Measurements from ENCODE around the gene AKR1A1. TPM values are rescaled to one million over a fixed set of nuclear protein-coding genes. Genes with fewer than 3 reads are reported as not detected.

The AKR1A1 gene
- total and polyA plus RNA-seq, 11 donors: 28.0 to 148 (median 44.3) TPM

GRCh38 chr1:45604239-45604638 lies 53.6 kb downstream of the AKR1A1 start:
- H3K36me3 ChIP-seq: peaks cover 0 to 66% (median 45%) of the 10 kb centered on the region in 9 donors
- no peak for ATAC-seq

GRCh38 chr1:45607404-45608074 lies 56.9 kb downstream of the AKR1A1 start:
- DNase-seq (no peak), ATAC-seq (peak in 3 of 4 donors; percentile 45 to 61 (median 50))
- 64 to 77% (median 70%) methylated on average over 6 of the region's 6 CpGs for WGBS, 4 donors
- H3K36me3 ChIP-seq: peaks cover 0 to 82% (median 68%) of the 10 kb centered on the region in 9 donors
- no peaks in the 10 kb centered on the region for H3K9me3 ChIP-seq
- peak overlapping the region in 1 of 12 donors; percentile 33 for H3K4me3 ChIP-seq
- intact Hi-C loops (cut with DNase I): no loop called here
- peak overlapping the region in 2 of 12 donors; percentile 19 to 83 for H3K27ac ChIP-seq
- no peaks in the 10 kb centered on the region for H3K27me3 ChIP-seq
- TF ChIP-seq CTCF (IDR thresholded peaks at IDR 0.05) (no peak), POLR2A (IDR thresholded peaks at IDR 0.05) (no peak)
- H3K4me1 ChIP-seq: peaks cover 0 to 33% (median 0%) of the 10 kb centered on the region in 12 donors

More at GRCh38 chr1:45604239-45604638, 53.6 kb downstream of the AKR1A1 start:
- no peaks in the 10 kb centered on the region for H3K9me3 ChIP-seq
- no peaks in the 10 kb centered on the region for H3K27me3 ChIP-seq
- intact Hi-C loops (cut with DNase I): no loop called here
- DNase-seq: no peak
- peaks cover 0 to 30% (median 0%) of the 10 kb centered on the region in 12 donors for H3K4me1 ChIP-seq
- no peak for TF ChIP-seq POLR2A (IDR thresholded peaks at IDR 0.05)
- no peak for TF ChIP-seq CTCF (IDR thresholded peaks at IDR 0.05)
- no peak overlapping the region for H3K27ac ChIP-seq
- no peak overlapping the region for H3K4me3 ChIP-seq
- WGBS, 4 donors: 95 to 96% (median 96%) methylated on average over 2 of the region's 2 CpGs

GRCh38 chr1:45608175-45609156 lies 57.8 kb downstream of the AKR1A1 start:
- Histone ChIP-seq H3K9me3 (no peaks in the 10 kb centered on the region), H3K4me1 (peaks cover 0 to 33% (median 0%) of the 10 kb centered on the region in 12 donors), H3K27ac (peak overlapping the region in 2 of 12 donors; percentile 19 to 83), H3K36me3 (peaks cover 0 to 82% (median 71%) of the 10 kb centered on the region in 9 donors), H3K27me3 (no peaks in the 10 kb centered on the region), H3K4me3 (peak overlapping the region in 1 of 12 donors; percentile 33)
- DNase-seq (no peak), ATAC-seq (peak in 1 of 4 donors; percentile 42)
- intact Hi-C loops (cut with DNase I): no loop called here
- TF ChIP-seq CTCF (IDR thresholded peaks at IDR 0.05) (no peak), POLR2A (IDR thresholded peaks at IDR 0.05) (no peak)
- WGBS, 4 donors: 73 to 85% (median 80%) methylated on average over 5 of the region's 5 CpGs
